Bronchial epithelial cell (primary cell): ENCODE measurements around the gene RFC4. TPM values are rescaled to one million over a fixed set of nuclear protein-coding genes. Genes with fewer than 3 reads are reported as not detected.
"Not testable (repeated sequence)": the region's sequence is repeated elsewhere in the genome, so short reads cannot be mapped to it uniquely, and the experiment has no call there.

Source experiments
- DNase-seq: peaks from one replicate; pipeline ENCODE4 v3.0.0-alpha.2; 2010; ENCODE audit warnings: low read depth
- FAIRE-seq: peaks from 2 replicates; lab custom pipeline; 2011; peaks lifted over from hg19 to GRCh38; lab: Jason Lieb, UNC
- H3K27me3 ChIP-seq: 2 replicates; pipeline ENCODE4 v1.5.1; 2011; ENCODE audit warnings: low read length; ENCODE audit not compliant: control insufficient read depth, insufficient read depth
- H3K36me3 ChIP-seq: 2 replicates; pipeline ENCODE4 v1.5.1; 2011; ENCODE audit warnings: low read length; ENCODE audit not compliant: control insufficient read depth, insufficient read depth
- H3K4me3 ChIP-seq: 2 replicates; pipeline ENCODE4 v1.5.1; 2011; ENCODE audit warnings: mild to moderate bottlenecking, low read depth, low read length, control low read depth
- CTCF ChIP-seq: IDR thresholded peaks from 2 replicates; pipeline ENCODE4 v1.5.1; 2011; ENCODE audit warnings: mild to moderate bottlenecking, moderate library complexity, low read length, control low read depth, inconsistent platforms; ENCODE audit not compliant: insufficient read depth, severe bottlenecking
- total RNA-seq: library from RNA; depleted of rRNA; stranded (reverse); fragments of >200 nt; gene quantifications from 2 replicates; pipeline ENCODE4 v1.2.1, GENCODE V29; 2014

The RFC4 gene
- total RNA-seq, 1 donor from 2014 or later: 26.1 TPM

GRCh38 chr3:186821429-186822387, 15.4 kb upstream of the RFC4 start:
- Histone ChIP-seq H3K36me3 (no peaks in the 10 kb centered on the region), H3K27me3 (peaks cover 2% of the 10 kb centered on the region), H3K4me3 (no peak overlapping the region)
- peak; percentile 48 for DNase-seq
- TF ChIP-seq CTCF: peak; percentile 60
- no peak for FAIRE-seq

GRCh38 chr3:186818956-186819355, 12.7 kb upstream of the RFC4 start:
- FAIRE-seq (no peak), DNase-seq (no peak)
- TF ChIP-seq CTCF: no peak
- Histone ChIP-seq H3K36me3 (no peaks in the 10 kb centered on the region), H3K4me3 (no peak overlapping the region), H3K27me3 (no peaks in the 10 kb centered on the region)

DNA sequence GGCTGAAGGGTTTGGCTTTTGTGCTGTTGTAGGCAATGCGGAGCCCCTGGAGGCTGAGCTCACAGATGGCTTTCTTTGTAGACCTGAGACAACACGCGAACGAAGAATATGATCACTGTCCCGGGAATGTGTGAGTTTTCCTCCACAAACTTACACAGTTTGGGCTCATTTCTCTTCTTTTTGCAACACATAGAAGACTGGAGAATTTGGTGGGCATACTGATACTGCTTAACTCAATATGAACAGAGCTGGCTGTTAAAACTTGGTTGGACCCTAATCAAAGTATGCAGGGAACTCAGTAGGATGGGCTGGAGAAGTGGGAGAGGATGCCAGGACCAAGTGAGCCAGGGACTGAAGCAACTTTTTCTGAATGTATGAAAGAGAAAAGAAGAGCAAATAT, 12.2 kb upstream of the RFC4 start:
- Histone ChIP-seq H3K4me3 (no peak overlapping the region), H3K36me3 (no peaks in the 10 kb centered on the region), H3K27me3 (no peaks in the 10 kb centered on the region)
- no peak for DNase-seq
- no peak for FAIRE-seq
- no peak for TF ChIP-seq CTCF

GRCh38 chr3:186815435-186815834, 9.2 kb upstream of the RFC4 start:
- DNase-seq: peak; percentile 57

GRCh38 chr3:186814100-186814499, 7.8 kb upstream of the RFC4 start:
- TF ChIP-seq CTCF: no peak
- Histone ChIP-seq H3K4me3 (no peak overlapping the region), H3K27me3 (no peaks in the 10 kb centered on the region), H3K36me3 (no peaks in the 10 kb centered on the region)
- DNase-seq (no peak), FAIRE-seq (no peak)

More at GRCh38 chr3:186815435-186815834, 9.2 kb upstream of the RFC4 start:
- FAIRE-seq: no peak
- TF ChIP-seq CTCF: no peak
- H3K36me3 ChIP-seq: no peaks in the 10 kb centered on the region
- H3K4me3 ChIP-seq: no peak overlapping the region
- no peaks in the 10 kb centered on the region for H3K27me3 ChIP-seq

DNA sequence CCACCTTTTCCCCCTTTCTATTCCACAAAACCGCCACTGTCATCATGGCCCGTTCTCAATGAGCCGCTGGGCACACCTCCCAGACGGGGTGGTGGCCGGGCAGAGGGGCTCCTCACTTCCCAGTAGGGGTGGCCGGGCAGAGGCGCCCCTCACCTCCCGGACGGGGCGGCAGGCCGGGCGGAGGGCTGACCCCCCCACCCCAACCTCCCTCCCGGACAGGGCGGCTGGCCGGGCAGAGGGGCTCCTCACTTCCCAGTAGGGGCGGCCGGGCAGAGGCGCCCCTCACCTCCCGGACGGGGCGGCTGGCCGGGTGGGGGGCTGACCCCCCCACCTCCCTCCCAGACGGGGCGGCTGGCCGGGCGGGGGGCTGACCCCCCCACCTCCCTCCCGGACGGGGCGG, 5.0 kb upstream of the RFC4 start:
- not testable (repeated sequence) for FAIRE-seq, H3K36me3 ChIP-seq, H3K4me3 ChIP-seq, H3K27me3 ChIP-seq, DNase-seq
